NCI-H187 (cell line): ENCODE measurements around the gene TIGD3.
A peak's percentile ranks its signal among the peaks of the same experiment; 100 is the strongest.

Source experiments
- DNase-seq, 2 experiments: peaks; one replicate each; lab custom pipeline; 2025; lab: John Stamatoyannopoulos, UW

The TIGD3 gene, protein sequence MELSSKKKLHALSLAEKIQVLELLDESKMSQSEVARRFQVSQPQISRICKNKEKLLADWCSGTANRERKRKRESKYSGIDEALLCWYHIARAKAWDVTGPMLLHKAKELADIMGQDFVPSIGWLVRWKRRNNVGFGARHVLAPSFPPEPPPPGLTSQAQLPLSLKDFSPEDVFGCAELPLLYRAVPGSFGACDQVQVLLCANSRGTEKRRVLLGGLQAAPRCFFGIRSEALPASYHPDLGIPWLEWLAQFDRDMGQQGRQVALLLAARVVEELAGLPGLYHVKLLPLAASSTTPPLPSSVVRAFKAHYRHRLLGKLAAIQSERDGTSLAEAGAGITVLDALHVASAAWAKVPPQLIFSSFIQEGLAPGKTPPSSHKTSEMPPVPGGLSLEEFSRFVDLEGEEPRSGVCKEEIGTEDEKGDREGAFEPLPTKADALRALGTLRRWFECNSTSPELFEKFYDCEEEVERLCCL

GRCh38 chr11:65354265-65355012 is at the start of gene TIGD3:
Gene TIGD3 (plus strand): TSS chr11:65354751. CDS start chr11:65355809, 1,058 bp downstream.
- peak; percentile 83 to 97 for DNase-seq

DNA sequence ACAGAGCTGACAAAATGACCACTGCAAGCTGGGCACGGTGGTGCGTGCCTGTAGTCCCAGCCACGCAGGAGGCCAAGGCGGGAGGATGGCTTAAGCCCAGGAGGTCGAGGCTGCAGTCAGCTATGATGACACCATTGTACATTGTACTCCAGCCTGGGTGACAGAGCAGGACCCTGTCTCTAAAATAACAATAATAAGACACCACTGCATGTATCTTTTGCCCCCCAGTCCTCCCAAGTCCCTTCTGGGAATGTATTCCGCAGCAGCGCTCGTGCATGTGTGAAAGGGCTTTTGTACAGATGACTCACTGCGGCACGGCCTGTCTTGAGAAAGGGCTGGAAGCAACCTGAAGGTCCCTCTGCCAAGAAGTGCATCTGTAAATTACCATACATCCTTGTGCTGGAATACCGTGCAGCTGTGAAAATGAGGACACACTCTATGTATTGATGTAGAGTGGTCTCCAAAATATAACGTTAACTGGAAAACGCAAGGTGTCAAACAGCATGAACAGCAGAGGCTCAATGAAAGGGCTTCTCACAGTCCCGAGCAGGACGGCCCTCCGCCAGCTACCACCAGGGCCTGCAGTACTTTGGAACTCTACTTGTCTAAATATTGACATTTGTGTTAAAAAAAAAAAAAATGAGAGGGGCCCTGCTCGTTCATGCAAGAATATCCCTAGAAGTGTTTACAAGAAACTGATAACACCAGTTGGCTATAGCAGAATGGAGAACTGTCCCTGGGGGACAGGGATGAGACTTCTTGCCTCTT is 48.9 kb upstream of the TIGD3 start:
- no peak for DNase-seq

- DNase-seq: no peak
Measured at GRCh38 chr11:65307298-65308229, 47.0 kb upstream of the TIGD3 start.

DNA sequence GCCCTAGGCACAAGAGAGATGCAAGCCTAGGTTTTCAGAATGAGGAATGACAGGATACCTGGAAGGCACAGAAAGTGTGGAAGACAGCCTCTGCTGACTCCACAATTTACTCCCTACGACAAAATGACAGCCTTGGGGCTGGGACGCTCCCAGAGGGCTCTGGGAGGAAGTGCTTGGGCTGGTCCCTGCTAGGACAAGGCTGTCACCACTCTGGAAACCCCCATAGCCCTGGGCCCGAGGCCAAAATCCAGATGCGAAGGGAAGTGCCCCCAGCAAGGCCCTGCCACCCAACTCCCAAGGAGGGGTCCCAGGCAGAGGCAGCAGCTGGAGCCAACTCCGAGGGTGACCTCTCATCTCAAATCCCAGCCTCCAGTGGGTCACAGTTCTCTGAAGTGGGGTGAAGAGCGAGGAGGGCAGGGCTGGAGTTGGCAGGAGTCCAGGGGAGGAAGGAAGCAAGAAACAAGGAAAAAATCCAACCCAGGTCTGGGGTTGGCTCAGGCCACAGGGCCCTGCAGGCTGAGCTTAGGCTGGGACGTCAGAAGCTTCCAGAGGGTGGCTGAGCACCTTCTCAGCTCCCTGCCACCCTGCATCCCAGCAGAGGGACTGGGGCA is 46.2 kb upstream of the TIGD3 start:
- DNase-seq: no peak

DNA sequence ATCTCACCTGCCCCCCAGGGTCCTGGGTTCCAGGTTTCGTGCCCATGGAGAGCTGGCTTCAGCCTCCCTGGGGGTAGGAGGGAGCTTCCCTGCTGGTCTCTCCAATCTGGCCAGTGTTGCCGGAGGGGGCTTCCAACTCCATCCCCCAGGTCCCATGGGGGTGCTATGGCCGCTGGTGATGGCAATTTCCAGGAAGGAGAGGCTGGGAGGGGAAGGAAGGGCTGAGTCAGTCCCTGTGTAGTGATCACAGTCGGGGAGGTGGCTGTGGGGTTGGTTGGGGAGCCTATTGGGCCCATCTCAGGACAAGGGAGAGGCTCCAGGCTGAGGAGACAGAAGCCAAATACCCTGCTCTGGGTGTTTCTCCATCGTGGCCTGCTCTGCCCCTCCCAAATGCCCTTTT is 45.5 kb upstream of the TIGD3 start:
- no peak for DNase-seq

DNA sequence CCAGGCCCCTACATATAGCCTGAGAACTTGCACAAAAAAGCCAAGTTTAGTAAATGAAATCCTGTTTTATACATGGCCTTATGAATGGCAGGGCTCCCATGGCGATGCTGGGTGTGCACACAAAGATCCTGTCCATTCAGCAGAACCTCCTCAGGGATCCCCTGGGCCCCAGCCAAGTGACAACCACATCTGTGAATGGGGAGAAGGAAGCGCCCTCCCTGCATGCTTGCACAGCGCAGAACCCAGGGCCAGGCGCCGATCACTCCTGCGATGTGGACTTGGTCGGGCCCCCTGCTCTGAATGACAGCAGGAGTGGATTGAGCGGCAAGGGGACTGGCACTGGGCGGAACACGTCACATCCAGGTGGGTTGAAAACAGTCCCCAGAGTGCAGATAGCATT is 44.3 kb upstream of the TIGD3 start:
- DNase-seq: no peak

DNA sequence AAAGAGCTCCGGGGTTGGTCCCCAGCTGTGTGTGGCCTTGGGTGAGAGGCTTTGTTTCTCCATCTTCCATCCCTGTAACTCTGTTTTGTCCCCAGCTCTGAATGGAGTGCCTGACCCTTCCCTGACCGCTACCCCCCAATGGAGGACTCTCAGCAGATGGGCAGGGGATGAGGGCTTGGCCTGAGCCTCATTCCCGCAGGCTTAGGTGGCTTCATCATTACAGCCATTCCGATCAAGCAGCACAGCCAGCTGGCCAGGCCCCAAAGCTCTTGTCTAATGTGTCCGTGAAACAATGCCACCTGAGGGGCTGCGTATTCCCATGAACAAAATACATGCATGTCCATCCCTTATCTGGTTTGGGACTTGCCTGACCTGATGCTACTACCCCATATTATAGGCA is 43.8 kb upstream of the TIGD3 start:
- no peak for DNase-seq

DNA sequence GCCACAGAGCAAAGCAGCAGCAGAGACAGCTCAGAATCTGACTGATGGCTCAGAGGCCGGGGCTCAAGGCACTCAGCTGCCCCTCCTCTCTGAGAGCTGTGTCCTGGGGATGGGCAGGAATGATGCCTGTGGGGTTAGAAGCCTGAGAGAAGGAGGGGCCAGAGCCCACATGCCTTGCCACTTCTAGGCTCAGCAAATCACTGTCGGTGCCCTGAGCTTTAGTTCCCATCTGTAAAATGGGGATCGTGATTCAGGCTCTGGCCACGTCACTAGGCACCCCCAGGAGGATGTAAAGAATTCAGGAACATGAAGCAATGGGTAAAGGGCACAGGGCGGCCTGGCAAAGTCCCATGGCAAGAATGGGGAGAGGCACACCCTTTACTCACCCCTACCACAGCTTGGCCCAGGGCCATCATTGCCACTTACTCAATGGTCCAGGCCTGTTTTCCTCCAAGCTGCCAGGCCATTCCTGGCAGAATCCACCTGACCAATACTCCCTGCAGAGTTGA is 43.3 kb upstream of the TIGD3 start:
- DNase-seq: no peak

- DNase-seq: peak; percentile 12 to 56
Measured at GRCh38 chr11:65314501-65315203, 39.9 kb upstream of the TIGD3 start, which contains the start of gene CDC42EP2. Gene CDC42EP2 (plus strand): TSS chr11:65314866. CDS start chr11:65320899, 6,033 bp downstream.

DNA sequence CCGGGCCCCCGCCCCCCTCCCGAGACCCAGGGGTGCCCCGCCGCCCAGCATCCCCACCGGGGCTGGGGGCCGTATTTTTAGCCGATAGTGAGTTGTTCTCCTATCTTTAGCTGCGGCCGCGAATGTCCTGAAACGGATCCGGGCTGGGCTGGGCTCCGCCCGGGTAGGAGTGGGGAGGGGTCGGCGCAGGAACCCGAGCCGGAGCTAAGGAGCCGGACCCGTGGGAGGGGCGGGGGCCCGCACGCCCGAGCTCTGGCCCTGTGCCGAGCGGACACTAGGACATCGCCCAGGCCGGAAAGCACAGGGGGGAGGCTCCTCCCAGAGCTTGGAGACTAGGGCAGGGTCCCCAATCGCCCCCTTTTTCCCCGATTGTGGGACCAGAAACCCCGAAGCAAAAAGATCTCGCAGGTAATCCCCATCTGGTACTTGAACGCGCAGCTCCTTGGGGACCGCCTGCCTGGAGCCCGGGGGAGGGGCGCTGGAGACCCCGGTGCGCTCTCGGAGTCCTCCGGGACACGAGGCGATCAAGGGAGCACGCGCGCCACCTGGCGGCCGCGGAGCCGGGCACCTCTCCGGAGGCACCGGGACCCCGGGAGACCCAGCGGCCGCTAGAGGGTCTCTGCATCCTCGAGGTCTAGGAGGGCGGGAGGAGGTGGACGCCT is 39.2 kb upstream of the TIGD3 start:
- peak; percentile 5 to 25 for DNase-seq

DNA sequence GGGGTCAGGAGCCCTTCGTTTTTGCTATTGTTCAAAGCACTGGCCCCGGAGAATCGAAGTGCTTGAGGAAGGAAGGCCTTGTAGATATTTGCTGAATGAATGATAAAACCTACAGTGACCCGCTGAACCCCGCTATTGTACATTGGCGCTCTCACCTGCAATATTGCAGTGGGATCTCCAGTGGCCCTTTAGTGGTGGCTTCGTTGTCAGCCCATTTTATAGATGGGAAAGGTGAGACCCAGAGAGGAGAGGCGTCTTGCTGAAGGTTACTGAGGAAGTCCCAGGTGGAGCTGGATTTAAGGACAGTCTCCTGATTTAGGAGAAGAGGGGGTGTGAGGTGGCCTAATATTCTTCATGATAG is 38.7 kb upstream of the TIGD3 start:
- no peak for DNase-seq

DNA sequence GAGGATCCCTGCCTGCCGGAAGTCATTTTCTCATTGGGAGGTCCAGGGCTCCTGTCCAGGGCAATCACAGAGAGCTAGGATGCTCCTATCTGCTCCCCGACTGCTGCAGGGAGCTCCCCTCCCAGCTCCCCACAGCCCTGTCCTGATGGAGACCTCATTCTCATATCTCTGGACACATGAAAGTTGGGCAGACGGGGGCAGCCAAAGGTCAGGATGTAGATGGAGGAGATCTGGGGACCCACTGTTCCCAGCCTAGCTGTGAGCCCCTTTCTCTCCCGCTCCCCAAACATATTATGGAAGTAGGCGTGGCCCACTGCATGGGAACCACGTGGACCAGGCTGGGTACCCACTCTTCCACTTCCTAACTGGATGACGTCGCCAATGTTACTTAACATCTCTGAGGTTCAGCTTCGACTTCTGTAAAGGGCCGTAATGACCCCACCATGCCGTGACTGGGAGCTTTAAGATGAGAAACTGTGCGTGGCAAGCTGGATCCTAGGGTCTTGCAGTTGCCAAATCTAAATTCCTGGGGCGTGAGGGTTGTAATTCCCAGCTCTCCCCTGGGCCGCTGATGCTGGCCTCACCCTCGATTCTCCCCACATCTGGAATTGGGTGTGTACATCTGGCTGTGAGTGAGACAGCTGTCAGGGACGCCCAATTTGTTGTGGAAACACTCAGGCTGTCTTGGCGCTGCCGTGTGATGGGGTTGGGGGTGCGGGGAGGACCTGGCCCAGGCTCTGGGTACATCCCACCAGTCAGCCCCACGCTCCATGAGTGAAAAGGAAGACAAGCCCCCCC is 38.1 kb upstream of the TIGD3 start:
- no peak for DNase-seq

DNA sequence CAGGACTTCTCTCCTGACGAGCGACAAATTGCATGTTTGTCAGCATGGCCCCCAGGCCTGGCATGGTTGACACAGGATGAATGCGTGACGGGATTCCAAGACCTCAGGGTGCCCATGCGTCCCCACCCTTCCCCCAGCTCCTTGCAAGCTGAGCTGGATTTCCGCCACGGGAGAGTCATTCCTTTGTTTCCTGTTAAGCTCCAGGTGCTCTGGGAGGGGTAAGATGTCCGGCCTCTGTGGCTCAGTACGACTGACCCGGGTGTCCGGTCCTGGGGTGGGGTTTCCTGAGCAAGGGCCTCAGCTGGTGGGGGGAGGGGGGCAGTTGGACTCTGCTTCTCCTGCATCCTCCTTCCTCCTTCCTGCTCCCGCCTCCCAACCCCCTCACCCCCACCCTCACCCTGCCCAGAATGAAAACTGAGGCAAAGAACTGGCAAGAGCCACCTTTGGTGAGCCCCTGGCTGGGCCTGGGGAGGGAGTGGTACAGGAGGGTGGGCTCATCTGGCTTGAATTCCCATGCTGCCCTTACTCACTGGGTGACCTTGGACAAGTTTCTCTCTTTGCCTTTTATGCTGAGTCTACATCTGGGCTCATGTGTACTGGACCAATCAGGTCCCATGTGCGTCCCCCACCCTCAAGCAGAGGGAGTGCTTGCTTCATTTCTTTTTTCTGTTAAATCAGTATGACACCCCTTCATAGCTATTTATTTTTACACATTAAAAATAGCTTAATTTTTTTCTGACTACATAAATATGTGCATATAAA is 37.3 kb upstream of the TIGD3 start:
- DNase-seq: no peak

DNA sequence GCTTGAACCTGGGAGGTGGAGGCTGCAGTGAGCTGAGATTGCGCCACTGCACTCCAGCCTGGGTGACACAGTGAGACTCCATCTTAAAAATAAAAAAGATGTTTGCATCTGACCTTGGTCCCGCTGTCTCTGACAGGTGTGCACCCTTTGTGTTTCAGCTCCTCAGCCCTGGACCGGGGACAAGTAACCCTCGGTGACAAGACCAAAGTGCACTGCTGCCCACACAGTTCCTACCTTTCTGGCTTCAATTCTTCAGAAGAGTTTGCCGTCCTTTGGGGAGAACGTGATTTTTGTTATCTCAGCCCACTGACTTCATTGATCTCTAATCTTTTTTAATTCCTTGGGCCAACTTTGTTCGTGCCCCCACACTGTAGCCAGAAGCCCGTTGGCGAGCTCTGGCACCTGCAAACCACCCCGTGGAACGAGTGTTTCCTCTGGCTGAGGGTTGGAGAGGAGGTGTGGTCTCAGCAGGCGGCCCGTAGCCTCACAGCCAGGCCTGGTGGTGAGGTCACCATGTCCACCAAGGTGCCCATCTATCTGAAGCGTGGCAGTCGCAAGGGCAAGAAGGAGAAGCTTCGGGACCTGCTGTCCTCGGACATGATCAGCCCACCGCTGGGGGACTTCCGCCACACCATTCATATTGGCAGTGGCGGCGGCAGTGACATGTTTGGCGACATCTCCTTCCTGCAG is 34.0 kb upstream of the TIGD3 start:
- DNase-seq: no peak

GRCh38 chr11:65321076-65321475 is 33.5 kb upstream of the TIGD3 start:
- DNase-seq: no peak

DNA sequence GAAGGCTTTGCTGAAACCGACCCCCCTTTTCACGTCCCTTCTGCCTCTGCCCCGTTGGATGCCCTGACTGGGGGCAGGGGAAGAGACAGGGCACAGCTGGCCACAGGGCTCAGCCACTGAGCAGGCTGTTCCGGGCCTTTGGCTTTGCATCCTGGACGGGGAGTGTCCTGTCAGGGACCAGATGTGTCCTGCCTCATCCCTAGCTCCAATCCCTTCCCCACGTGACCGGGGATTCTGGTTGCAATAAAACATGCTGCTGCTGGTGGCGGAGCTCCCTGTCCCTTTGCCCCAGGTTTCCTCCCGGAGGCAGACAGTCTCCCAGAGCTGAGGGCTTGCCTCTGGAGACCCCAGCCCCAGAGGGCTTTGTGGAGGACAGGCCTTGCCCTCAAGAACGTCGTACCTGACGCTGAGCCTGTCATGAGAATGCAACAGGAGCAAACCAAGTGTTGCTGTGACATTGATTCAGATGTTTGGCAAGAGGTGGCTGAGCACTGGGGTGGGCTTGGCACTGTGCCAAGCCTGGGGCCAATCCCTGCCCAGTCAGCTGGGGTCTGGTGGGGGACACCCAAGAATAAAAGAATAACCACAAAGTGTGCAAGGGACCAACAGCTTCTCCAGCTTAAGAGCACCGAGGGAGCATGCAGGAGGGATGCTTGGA is 32.6 kb upstream of the TIGD3 start:
- DNase-seq: no peak

GRCh38 chr11:65323813-65324212 is 30.7 kb upstream of the TIGD3 start:
- no peak for DNase-seq
